ENCODE measurements around the gene INVS.

Gene INVS

GRCh38 chr9:100202806-100203205 is 103.8 kb downstream of the INVS start:
- no peak for DNase-seq
- Mint-ChIP-seq H3K4me1 (peaks cover 30% of the 10 kb centered on the region), H3K27ac (no peak overlapping the region), H3K9me3 (peaks cover 20% of the 10 kb centered on the region), H3K27me3 (ENCODE audit: low read depth, poor library complexity) (no peaks in the 10 kb centered on the region), H3K4me3 (no peak overlapping the region), H3K36me3 (ENCODE audit: low read depth) (peaks cover 25% of the 10 kb centered on the region)
- TF ChIP-seq CTCF (IDR thresholded peaks at IDR 0.05), result no peak

GRCh38 chr9:100204796-100205195 is 105.8 kb downstream of the INVS start:
- no peak for TF ChIP-seq CTCF (IDR thresholded peaks at IDR 0.05)
- Mint-ChIP-seq H3K36me3 (ENCODE audit: low read depth) (peaks cover 14% of the 10 kb centered on the region), H3K27me3 (ENCODE audit: low read depth, poor library complexity) (no peaks in the 10 kb centered on the region), H3K4me3 (no peak overlapping the region), H3K9me3 (peaks cover 9% of the 10 kb centered on the region), H3K4me1 (peaks cover 30% of the 10 kb centered on the region), H3K27ac (no peak overlapping the region)
- DNase-seq, result no peak

GRCh38 chr9:100206899-100207298 is 107.9 kb downstream of the INVS start:
- Mint-ChIP-seq H3K4me3 (no peak overlapping the region), H3K27ac (no peak overlapping the region), H3K9me3 (no peaks in the 10 kb centered on the region), H3K4me1 (peaks cover 30% of the 10 kb centered on the region), H3K27me3 (ENCODE audit: low read depth, poor library complexity) (no peaks in the 10 kb centered on the region), H3K36me3 (ENCODE audit: low read depth) (peaks cover 4% of the 10 kb centered on the region)
- TF ChIP-seq CTCF (IDR thresholded peaks at IDR 0.05), result no peak
- no peak for DNase-seq

GRCh38 chr9:100208673-100209072 is 109.6 kb downstream of the INVS start:
- Mint-ChIP-seq H3K4me1 (peaks cover 13% of the 10 kb centered on the region), H3K27ac (no peak overlapping the region), H3K9me3 (no peaks in the 10 kb centered on the region), H3K4me3 (no peak overlapping the region), H3K27me3 (ENCODE audit: low read depth, poor library complexity) (no peaks in the 10 kb centered on the region), H3K36me3 (ENCODE audit: low read depth) (peaks cover 4% of the 10 kb centered on the region)
- no peak for DNase-seq
- no peak for TF ChIP-seq CTCF (IDR thresholded peaks at IDR 0.05)

GRCh38 chr9:100211476-100211875 is 112.4 kb downstream of the INVS start:
- H3K27ac Mint-ChIP-seq, result no peak overlapping the region
- no peaks in the 10 kb centered on the region for H3K27me3 Mint-ChIP-seq (ENCODE audit: low read depth, poor library complexity)
- H3K4me1 Mint-ChIP-seq, result no peaks in the 10 kb centered on the region
- peaks cover 4% of the 10 kb centered on the region for H3K36me3 Mint-ChIP-seq (ENCODE audit: low read depth)
- no peak for TF ChIP-seq CTCF (IDR thresholded peaks at IDR 0.05)
- H3K9me3 Mint-ChIP-seq, result no peaks in the 10 kb centered on the region
- no peak overlapping the region for H3K4me3 Mint-ChIP-seq
- no peak for DNase-seq

GRCh38 chr9:100213730-100214477 is 114.9 kb downstream of the INVS start:
- Mint-ChIP-seq H3K27me3 (ENCODE audit: low read depth, poor library complexity) (no peaks in the 10 kb centered on the region), H3K4me1 (no peaks in the 10 kb centered on the region), H3K4me3 (no peak overlapping the region), H3K9me3 (no peaks in the 10 kb centered on the region), H3K36me3 (ENCODE audit: low read depth) (peaks cover 4% of the 10 kb centered on the region), H3K27ac (no peak overlapping the region)
- no peak for TF ChIP-seq CTCF (IDR thresholded peaks at IDR 0.05)
- no peak for DNase-seq

Data from nephron progenitor cell (in vitro differentiated cells).